ENCODE results near the gene RSBN1.

DNA sequence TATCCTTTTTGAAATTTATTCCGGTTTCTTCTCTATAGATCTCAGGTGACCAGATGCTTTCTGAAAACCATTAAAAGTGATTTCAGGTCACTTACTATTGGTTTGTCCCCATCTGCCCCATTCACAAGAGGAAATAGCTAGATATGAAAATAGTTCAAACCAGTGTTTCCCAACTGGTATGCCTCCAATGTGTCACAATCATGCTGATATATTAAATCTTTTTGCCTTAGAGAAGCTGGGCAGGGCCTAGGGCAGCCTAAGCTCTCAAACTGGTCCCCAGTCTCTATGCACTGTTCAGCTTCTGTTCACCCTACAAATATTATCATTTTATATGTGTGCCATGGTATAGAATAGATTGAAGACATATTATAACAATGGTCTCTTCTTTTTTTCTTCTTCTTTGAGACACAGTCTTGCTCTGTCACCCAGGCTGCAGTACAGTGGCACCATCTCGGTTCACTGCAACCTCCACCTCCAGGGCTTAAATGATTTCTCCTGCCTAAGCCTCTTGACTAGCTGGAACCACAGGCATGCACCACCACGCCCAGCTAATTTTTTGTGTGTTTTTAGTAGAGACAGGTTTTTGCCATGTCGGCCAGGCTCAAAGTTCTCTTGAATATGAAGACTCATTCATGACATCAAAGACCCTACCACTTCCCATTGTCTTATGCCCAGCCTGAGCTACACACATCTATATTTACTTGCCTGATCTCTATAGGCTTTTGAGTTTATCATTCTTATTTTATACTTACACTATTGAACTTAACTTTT lies 43.5 kb upstream of the RSBN1 start:
- TF ChIP-seq EZH2 (IDR thresholded peaks at IDR 0.05) (no peak), POLR2AphosphoS5 (IDR thresholded peaks at IDR 0.05; ENCODE audit: borderline replicate concordance, low read depth, low read length) (no peak), FOXP2 (optimal IDR thresholded peaks at IDR 0.05; ENCODE audit: control extremely low read depth, extremely low read length, insufficient read depth) (no peak)
